Mesothelial cell of epicardium (in vitro differentiated cells): ENCODE results near the gene CAV1. TPM values are rescaled to one million over a fixed set of nuclear protein-coding genes. Genes with fewer than 3 reads are reported as not detected.

ENCODE experiments used
- DNase-seq, 2 experiments: peaks; one replicate each; pipeline ENCODE4 v3.0.0; 2021; ENCODE audit warnings: low spot score in 2 of 2; ENCODE audit not compliant: unreplicated experiment in 2 of 2
- H3K27ac Mint-ChIP-seq: 2 replicates; pipeline ENCODE4 v1.8.0; 2021; ENCODE audit warnings: mixed read lengths
- H3K27me3 Mint-ChIP-seq: 2 replicates; pipeline ENCODE4 v1.8.0; 2021; ENCODE audit warnings: low read depth, mixed read lengths
- H3K36me3 Mint-ChIP-seq: 2 replicates; pipeline ENCODE4 v1.8.0; 2021; ENCODE audit warnings: mixed read lengths
- H3K4me1 Mint-ChIP-seq: 2 replicates; pipeline ENCODE4 v1.8.0; 2021; ENCODE audit warnings: mixed read lengths
- H3K4me3 Mint-ChIP-seq: 2 replicates; pipeline ENCODE4 v1.8.0; 2021; ENCODE audit warnings: mild to moderate bottlenecking, moderate library complexity, mixed read lengths
- H3K9me3 Mint-ChIP-seq: 2 replicates; pipeline ENCODE4 v1.8.0; 2021; ENCODE audit warnings: mixed read lengths
- total RNA-seq: library from RNA; stranded (reverse); gene quantifications from 3 replicates; pipeline ENCODE4 v1.2.1, GENCODE V29; 2021
- TF ChIP-seq, protein P1 (sequence below): fragments of 200-600 bp; sonication (generic); IDR thresholded peaks from one replicate; pipeline ENCODE4 v1.5.0; 2021; ENCODE audit warnings: antibody characterized with exemption; ENCODE audit not compliant: unreplicated experiment

CAV1 gene
- total RNA-seq, 1 donor from 2014 or later: 2.7 TPM

DNA sequence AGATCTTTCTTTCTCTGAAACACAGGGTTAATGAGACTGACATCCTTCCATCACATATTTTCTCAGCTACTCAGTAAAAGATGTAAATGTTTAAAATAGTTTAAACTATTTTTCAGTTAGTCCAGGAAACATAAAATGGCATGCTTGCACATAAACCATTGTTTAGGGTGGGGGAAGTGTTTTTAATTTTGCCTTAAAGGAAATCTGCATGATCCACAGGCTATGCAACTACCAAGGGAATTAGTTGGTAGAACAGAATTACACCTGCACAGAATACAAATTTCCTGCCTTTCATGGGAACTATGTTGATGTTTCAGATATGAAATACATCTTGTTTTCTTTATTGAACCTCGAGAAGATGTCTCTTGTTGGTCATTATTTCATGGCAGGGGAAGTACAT, 10.6 kb downstream of the CAV1 start:
- Mint-ChIP-seq H3K27ac (no peak overlapping the region), H3K27me3 (no peaks in the 10 kb centered on the region), H3K4me3 (no peak overlapping the region), H3K4me1 (peaks cover 6% of the 10 kb centered on the region), H3K36me3 (peaks cover 3% of the 10 kb centered on the region), H3K9me3 (peaks cover 7% of the 10 kb centered on the region)
- no peak for DNase-seq
- TF ChIP-seq, protein P1, sequence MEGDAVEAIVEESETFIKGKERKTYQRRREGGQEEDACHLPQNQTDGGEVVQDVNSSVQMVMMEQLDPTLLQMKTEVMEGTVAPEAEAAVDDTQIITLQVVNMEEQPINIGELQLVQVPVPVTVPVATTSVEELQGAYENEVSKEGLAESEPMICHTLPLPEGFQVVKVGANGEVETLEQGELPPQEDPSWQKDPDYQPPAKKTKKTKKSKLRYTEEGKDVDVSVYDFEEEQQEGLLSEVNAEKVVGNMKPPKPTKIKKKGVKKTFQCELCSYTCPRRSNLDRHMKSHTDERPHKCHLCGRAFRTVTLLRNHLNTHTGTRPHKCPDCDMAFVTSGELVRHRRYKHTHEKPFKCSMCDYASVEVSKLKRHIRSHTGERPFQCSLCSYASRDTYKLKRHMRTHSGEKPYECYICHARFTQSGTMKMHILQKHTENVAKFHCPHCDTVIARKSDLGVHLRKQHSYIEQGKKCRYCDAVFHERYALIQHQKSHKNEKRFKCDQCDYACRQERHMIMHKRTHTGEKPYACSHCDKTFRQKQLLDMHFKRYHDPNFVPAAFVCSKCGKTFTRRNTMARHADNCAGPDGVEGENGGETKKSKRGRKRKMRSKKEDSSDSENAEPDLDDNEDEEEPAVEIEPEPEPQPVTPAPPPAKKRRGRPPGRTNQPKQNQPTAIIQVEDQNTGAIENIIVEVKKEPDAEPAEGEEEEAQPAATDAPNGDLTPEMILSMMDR: no peak

- Mint-ChIP-seq H3K4me1 (peaks cover 6% of the 10 kb centered on the region), H3K9me3 (peaks cover 7% of the 10 kb centered on the region), H3K27ac (no peak overlapping the region), H3K4me3 (no peak overlapping the region), H3K36me3 (peaks cover 3% of the 10 kb centered on the region), H3K27me3 (no peaks in the 10 kb centered on the region)
- TF ChIP-seq, protein P1: no peak
- DNase-seq: no peak
These were observed 13.3 kb downstream of the CAV1 start for GRCh38 chr7:116538138-116538537.

DNA sequence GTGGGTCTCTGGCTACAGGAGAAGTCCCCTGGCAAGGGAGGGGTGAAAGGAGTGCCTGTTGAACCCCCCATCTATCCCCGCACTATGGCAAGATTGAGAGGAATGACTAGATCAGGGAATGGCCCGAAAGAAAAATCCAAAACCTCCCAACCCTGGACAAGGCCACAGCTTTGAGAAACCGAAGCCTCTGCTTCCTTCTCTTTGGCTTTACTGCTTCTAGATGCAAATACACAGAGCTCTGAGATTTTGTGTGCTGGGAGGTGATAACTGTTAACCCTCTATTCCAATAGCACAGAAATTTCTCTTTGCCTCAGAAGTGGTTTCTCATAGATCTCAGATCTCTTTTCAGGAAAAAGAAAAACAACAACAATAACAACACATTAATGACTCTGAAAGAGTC, 15.0 kb downstream of the CAV1 start:
- no peak for DNase-seq
- H3K4me1 Mint-ChIP-seq: peaks cover 8% of the 10 kb centered on the region
- peaks cover 3% of the 10 kb centered on the region for H3K36me3 Mint-ChIP-seq
- no peak overlapping the region for H3K27ac Mint-ChIP-seq
- no peak overlapping the region for H3K4me3 Mint-ChIP-seq
- no peaks in the 10 kb centered on the region for H3K27me3 Mint-ChIP-seq
- peaks cover 7% of the 10 kb centered on the region for H3K9me3 Mint-ChIP-seq
- TF ChIP-seq, protein P1: no peak

DNA sequence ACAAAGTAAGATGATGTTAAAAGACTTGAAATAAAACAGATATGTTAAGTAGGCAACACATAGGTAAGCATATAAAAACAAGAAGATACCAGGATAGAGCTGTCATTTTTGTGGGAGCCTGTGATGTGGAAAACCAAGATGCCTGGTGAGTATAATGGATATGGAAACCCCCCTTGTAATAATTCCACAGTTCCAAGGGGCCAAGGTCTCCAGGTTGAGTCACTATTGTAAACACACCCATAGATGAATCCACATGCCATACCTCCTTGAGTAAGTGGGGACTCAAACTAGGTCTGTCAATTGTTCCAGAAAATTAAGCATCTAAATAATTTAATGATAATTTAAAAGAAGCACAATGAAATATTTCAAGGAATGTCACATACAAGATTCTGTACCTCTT, 15.9 kb downstream of the CAV1 start:
- Mint-ChIP-seq H3K36me3 (peaks cover 3% of the 10 kb centered on the region), H3K27me3 (no peaks in the 10 kb centered on the region), H3K27ac (no peak overlapping the region), H3K4me3 (no peak overlapping the region), H3K9me3 (peaks cover 7% of the 10 kb centered on the region), H3K4me1 (peaks cover 8% of the 10 kb centered on the region)
- DNase-seq: no peak
- TF ChIP-seq, protein P1: no peak

DNA sequence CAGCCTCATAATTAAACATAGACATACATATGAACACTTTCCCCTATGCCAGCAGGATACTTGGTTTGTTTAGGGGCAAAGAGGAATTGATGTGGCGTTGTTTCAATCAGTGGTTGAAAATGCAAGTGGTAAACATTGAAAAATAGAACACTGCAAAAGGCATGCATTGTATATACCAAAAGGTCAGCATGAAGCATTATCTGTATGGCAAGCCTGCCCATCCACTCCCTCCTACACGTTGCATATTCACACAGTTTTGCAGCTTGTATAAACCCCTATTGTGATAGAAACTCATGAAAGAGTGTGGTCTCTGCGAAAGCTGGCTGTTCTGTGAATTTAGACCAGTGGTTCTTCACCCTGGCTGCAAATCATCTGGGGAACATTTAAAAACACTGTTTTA, 17.1 kb downstream of the CAV1 start:
- H3K27ac Mint-ChIP-seq: no peak overlapping the region
- H3K4me3 Mint-ChIP-seq: no peak overlapping the region
- peaks cover 7% of the 10 kb centered on the region for H3K9me3 Mint-ChIP-seq
- no peak for DNase-seq
- TF ChIP-seq, protein P1: no peak
- H3K36me3 Mint-ChIP-seq: peaks cover 3% of the 10 kb centered on the region
- H3K27me3 Mint-ChIP-seq: no peaks in the 10 kb centered on the region
- H3K4me1 Mint-ChIP-seq: peaks cover 8% of the 10 kb centered on the region

DNA sequence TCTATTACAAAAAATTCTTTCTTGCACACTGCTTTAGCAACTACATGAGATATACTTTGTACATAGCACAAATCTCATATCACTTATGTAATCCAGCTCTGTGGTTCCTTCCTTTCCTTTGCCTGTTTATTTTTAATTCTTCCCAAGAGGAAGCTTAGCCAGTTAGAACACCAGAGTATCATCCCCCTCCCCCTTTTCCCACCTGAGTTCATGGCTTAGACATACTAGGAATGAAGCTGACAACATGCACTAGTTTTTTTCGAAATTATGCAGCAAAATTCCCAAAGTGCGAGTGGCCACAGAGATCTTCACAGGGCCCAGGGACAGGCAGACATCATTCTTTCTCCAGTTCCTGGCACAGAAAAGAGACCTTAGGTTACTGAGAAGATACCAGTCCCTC, 17.8 kb downstream of the CAV1 start:
- TF ChIP-seq, protein P1: no peak
- Mint-ChIP-seq H3K27me3 (no peaks in the 10 kb centered on the region), H3K36me3 (peaks cover 3% of the 10 kb centered on the region), H3K4me1 (peaks cover 7% of the 10 kb centered on the region), H3K27ac (no peak overlapping the region), H3K9me3 (peaks cover 7% of the 10 kb centered on the region), H3K4me3 (no peak overlapping the region)
- DNase-seq: no peak
